GM12865 (cell line): ENCODE measurements around the gene THBS1.

Experiments used
- DNase-seq: peaks from one replicate; pipeline ENCODE4 v3.0.0; 2010; ENCODE audit warnings: low read depth
- H3K4me3 ChIP-seq: 2 replicates; pipeline ENCODE4 v1.5.1; 2011; ENCODE audit warnings: mild to moderate bottlenecking, low read depth, low read length, control low read depth
- CTCF ChIP-seq: IDR thresholded peaks from 2 replicates; pipeline ENCODE4 v1.5.1; 2011; ENCODE audit warnings: low read length, control low read depth, low read depth, inconsistent platforms; ENCODE audit not compliant: insufficient read depth; ENCODE audit errors: missing control alignments

The THBS1 gene

GRCh38 chr15:39629371-39629770, 48.5 kb downstream of the THBS1 start:
- peak; percentile 61 for DNase-seq
- TF ChIP-seq CTCF, result no peak
- H3K4me3 ChIP-seq, result no peak overlapping the region

GRCh38 chr15:39629906-39630305, 49.0 kb downstream of the THBS1 start:
- H3K4me3 ChIP-seq, result no peak overlapping the region
- no peak for DNase-seq
- no peak for TF ChIP-seq CTCF

- TF ChIP-seq CTCF, result no peak
- H3K4me3 ChIP-seq, result no peak overlapping the region
- no peak for DNase-seq
Measured at GRCh38 chr15:39631357-39631756, 50.5 kb downstream of the THBS1 start.

- DNase-seq, result no peak
- no peak overlapping the region for H3K4me3 ChIP-seq
- no peak for TF ChIP-seq CTCF
Measured at GRCh38 chr15:39638041-39638440, 57.2 kb downstream of the THBS1 start.

- no peak overlapping the region for H3K4me3 ChIP-seq
- no peak for TF ChIP-seq CTCF
- DNase-seq, result no peak
Measured at GRCh38 chr15:39639037-39639436, 58.2 kb downstream of the THBS1 start.

- no peak for DNase-seq
- no peak overlapping the region for H3K4me3 ChIP-seq
Measured at GRCh38 chr15:39640665-39641064, 59.8 kb downstream of the THBS1 start.

More at GRCh38 chr15:39640665-39641064, 59.8 kb downstream of the THBS1 start:
- no peak for TF ChIP-seq CTCF
